Effector CD8-positive, alpha-beta T cell (primary cell): ENCODE measurements around the gene PIM3.
A peak's percentile ranks its signal among the peaks of the same experiment; 100 is the strongest.
"Not testable (repeated sequence)": the region's sequence is repeated elsewhere in the genome, so short reads cannot be mapped to it uniquely, and the experiment has no call there.

Source experiments
- DNase-seq: peaks from one replicate; lab custom pipeline; 2025; lab: John Stamatoyannopoulos, UW

Gene PIM3

DNA sequence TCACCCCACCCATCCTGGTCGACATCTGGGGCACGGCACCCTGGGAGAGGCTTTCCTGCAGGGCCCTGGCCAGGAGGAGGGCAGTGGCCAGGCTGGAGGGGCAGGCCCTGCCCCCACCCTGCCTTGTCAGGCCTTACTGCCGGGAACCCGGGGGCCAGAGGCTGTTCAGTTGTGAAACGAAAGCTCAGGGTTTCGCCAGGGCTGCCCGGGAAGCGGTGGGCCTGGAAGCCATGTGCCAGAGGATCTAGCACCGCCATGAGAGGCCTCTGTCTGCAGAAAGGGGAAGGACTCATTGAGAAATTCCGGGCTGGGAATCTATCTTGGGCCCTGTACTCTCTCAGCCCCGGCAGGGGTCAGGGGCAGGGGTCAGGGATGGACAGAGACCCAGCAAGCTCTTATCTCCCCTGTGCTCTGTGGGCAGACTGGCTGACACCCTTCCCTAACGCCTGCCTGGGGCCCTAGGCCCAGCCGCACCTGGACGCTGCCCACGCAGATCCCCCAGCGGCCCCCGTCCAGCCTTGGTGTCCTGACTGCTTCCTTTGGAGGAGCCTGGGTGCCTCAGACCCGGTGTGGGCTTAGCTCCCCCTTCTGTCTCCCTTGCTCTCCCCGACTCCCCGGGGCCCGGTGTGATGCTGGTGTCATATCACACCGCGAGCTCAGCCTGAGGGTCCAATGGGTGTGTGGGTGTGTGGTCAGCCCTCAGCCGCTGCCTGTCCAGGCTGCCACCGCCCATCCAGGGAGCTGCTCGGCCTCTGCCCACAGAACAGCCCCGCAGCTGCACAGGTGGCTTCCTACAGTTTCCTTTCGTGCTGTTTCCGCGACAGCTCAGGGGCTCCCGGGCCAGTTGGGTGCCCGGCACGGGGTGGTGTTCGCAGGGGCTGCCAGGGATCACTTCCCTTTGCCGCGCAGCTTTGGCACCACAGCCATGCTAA lies 6.5 kb downstream of the PIM3 start:
- no peak for DNase-seq

DNA sequence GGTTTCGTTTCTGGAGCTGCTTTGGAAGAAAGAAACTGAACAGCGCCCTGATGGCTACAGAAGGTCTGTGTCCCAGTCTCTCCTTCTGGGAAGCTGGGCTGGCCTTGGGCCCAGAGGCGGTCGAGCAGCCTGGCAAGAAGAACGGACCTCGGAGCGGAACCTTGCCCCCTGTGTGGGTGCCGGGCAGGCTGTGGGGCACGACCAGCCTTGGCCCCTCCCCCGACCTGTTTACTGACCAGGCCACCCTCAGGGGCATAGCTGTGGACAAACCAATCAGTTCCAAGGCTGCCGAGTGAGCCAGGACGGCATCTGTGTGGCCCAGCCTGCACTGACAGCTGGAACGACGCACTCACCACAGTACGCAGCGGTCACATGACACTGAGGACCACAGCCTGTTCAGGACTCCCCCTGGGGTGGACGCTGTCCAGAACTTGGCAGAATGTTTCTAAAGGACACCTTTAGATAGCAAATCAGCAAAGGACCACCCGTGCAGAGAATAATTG lies 7.2 kb downstream of the PIM3 start:
- no peak for DNase-seq

DNA sequence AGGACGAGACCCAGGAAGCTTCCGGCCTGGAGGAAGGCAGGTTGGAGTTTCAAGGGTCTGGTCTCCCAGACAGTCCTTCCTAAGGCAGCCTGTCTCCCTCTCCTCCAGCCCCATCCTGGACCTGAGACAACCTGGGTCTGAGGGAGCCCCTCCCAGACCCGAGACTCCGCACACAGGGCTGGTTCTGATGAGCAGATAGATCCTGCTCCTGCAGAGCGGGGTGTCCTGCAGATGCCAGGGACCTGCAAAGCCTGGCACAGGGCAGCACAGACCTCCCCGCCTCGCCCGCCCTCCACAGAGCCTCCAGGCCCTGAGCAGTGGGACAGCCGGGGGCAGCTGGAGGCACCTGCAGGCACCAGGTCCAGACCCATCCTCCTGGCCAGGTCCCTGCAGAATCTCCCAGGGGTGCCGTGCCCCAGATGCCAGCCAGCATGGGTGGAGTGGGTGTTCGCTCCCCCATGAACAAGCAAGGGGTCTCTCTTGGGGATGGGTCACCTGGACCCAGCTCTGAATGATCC lies 7.8 kb downstream of the PIM3 start:
- no peak for DNase-seq

DNA sequence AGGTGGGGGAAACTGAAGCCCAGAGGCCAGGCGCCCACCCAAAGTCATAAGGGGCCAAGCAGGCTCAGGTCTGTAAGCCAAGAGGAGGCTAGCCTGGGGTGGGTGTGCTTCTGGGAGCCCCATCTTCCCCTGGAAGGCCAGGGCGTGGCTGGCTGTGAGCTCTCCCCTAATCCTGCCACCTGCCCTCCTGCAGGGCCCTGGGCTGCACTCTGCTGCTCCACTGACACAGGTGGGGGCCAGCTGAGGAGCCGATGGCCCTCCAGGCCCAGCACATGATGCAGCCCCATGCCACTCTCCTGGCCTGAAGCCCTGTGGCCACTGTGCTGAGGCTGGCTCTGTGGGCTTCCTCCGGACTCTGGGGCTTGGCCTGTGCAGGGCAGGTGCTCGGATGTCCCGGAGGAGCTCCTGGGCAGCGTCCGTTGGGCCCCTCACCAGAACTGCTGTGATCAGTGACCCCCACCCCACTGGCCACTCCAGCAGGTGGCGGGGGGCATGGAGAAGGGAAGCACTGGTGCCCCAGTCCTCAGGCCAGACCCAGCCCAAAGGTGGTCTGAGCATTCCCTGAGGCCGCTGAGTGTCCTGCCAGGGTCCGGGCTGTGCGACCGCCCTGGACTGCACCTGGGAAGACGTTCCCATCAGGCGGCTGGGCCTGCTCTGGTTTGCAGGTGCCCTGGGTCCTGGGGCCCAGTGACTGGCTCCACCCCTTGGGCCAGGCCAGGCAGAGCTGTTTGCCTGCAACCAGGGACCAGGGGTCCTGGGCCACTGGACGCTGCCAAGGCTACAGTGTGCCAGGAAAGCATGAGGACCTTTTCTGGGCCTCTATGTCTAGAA lies 8.5 kb downstream of the PIM3 start:
- DNase-seq, result no peak

DNA sequence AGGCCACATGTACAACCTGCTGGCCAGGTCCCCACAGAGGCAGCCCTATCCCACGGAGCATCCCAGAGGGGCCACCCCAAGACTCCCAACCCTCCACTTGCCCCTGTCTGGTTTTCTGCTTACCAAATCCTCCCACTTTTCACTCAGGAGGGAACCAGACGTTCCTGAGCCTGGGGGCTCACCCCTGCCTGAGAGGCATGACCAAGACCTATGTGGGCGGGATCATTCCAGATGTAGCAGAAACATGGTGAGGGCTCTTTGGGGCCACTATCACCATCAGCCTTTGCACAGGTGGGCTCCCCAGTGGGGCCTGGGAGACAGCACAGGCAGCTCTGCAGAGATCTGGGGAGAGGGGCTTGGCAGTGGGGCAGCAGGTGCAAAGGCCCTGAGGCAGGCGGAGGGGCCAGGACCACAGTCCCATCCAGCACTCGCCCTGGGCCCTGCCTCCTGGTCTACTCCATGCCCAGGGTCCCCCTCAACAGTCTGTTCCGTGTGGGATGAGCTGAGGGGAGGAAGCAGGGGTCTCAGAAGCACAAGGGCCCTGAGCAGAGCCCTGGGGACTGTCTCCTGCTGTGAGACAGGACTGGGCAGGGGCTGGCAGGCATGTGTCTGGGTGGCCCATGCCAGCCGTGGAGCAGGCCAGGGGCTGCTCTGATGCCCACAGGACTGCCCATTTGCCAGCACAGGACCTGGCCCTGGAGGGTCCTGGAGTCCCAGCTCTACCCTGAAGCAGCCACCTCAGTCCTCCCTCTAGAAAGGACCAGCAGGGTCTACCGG lies 9.4 kb downstream of the PIM3 start:
- no peak for DNase-seq

DNA sequence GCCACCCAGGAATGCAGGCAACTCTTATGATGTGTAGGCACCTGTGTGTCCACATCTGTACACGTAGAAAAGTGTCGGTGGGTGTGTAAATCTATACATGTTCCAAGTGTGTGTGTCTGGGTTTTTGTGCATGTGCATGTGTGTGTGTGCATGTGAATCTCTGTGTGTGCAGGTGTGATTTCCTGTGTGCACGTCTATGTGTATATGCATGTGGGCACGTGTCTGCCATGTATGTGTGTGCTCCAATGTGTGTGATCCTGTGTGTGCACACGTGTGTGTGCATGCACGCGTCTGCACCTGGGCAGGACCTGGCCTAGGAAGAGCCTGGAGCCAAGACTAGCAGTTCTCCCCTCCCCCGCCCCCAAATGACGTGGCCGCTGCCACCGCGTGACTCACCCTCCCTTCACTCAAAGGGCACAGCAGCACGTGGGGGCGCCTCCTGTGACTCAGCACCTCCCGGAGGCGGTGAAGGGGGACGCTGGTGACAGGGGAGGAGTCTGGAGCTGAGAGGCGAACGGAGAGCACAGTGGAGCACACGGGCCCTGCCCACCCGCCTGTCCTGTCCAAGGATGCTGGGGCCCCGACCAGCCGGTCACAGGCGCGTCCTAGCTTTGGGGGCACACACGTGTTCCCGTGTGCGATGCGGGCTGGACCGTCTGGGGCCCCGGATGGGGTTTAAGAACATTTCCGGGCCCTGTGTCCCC lies 10.1 kb downstream of the PIM3 start:
- peak; percentile 85 for DNase-seq

DNA sequence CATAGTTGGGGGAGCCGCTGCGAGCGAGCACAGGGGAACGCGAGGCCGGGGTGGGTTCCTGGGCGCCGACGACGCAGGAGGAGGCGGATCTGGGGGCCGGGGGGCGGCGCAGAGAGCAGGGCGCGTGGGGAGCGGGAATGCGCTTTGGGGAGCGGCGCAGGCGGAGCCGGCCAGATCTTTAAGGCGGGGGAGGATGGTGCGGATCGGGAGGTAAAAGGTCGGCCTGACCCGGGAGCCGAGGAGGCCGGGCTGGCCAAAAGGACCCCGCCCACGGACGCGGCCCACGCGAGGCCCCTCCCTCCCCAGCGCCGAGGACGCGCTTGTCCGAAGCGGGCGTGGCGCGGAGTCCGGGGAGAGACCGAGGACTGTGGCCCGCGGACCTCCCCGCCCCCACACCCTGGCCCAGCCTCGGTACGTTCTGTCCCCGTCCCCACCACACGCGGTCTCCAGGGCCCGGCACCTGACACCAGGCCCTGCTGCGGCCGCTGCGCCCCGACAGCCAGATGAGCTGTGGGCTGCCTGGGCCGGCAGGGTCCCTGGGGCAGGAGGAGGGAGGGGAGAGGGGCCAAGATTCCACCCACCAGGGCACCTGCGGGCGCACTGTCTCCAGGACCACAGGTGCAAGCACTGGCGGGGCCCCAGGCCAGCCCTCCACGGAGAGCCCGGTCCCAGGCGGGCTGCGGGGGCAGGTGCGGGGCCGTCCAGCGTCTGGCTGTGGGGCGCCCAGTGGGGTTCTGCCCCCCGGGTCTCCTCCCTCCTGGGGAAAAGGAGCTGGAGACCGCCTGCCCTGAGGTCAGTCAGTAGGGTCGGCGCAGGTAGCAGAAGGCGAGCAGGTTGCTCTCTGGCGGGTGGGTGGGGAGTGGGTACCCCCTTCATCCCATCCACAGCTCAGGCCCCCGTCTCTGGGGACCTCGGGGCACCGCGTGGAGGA lies 10.9 kb downstream of the PIM3 start:
- DNase-seq, result peak; percentile 58

DNA sequence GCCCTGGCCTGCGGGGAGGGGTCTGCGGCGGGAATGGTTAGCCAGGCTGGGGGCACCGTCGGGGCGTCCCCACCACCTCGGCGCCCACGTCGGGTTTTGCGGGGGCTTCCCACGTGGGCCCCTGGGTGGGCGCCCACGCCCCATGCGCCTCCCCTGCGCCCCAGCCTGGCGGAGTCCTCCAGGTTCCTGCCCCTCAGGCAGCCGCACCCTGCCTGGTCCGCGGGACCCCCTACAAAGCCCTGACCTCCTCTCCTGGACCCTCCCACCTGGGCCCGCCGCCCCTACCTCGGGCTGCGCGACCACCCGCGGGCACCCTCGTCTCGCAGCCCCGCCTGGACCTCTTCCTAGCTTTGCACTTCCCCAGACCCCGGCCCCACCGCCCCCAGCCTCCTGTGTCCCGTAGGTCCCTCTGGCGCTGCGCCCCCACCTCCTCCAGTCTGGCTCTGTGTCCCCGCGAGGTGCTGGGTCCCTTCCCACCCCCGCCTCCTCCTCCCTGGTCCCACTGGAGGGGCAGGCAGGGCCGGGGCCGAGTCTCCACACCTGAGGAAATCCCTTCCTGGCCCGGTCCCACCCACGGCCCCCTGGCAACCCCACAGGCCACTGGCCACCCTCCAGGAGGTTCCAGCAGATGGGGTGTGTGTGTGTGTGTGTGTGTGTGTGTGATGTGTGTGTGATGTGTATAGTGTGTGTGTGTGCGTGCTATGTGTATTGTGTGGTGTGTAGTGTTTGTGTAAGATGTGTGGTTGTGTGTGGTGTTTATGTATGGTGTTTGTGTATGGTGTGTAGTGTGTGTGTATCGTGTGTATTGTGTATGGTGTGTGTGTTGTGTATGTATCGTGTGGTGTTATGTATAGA lies 11.8 kb downstream of the PIM3 start:
- no peak for DNase-seq

DNA sequence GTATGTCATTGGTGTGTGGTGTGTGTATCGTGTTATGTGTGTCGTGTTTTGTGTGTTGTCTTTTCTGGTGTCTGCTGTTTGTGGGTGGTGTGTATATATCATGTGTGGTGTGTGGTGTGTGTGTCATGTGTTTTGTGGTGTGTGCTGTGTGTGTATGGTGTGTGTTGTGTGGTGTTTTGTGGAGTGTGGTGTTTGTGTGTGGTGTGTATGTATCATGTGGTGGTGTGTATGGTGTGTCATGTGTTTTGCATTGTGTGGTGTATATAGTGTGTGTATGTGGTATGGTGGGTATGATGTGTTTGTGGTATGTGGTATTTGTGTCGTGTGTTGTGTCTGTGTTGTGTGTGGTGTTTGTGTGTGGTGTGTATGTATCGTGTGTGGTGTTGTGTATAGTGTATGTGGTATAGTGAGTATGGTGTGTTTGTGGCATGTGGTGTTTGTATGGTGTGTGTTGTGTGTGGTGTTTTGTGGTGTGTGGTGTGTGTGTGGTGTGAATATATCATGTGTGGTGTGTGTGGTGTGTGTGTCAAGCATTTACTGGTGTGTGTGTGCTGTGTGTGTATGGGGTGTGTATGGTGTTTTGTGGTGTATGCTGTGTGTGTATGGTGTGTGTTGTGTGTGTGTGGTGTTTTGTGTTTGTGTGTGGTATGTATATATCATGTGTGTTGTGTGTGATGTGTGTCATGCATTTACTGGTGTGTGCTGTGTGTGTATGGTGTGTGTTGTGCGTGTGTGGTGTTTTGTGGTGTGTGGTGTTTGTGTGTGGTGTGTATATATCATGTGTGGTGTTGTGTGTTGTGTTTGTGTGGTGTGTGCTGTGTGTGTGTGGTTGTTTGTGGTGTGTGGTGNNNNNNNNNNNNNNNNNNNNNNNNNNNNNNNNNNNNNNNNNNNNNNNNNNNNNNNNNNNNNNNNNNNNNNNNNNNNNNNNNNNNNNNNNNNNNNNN lies 12.7 kb downstream of the PIM3 start:
- no peak for DNase-seq

DNA sequence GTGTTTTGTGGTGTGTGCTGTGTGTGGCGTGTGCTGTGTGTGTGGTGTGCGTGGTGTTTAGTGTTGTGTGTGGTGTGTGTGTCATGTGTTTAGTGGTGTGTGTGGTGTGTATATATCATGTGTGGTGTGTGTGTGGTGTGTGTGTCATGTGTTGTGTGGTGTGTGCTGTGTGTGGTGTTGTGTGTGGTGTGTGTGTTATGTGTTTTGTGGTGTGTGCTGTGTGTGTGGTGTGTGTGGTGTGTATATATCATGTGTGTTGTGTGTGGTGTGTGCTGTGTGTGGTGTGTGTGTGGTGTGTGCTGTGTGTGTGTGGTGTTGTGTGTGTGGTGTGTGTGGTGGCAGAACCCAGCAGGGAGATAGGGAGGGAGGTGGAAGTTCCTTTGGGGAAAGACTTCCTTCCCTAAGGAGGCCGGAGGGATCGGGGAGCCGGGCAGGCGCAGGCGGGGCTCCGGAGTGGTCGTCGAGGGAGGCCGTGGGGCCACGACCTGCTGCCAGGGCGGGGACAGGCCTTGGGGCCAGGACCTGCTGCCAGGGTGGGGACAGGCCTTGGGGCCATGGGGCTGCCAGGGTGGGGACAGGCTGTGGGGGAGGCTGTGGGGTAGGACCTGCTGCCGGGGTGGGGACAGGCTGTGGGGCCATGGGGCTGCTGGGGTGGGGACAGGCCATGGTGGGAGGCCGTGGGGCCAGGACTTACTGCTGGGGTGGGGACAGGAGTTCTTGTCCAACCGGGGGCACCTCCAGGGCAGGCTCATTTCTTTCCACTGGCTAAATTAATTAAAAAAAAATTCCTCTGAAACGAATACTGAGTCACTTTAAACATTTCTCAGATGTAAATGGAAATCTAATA lies 15.2 kb downstream of the PIM3 start:
- no peak for DNase-seq

DNA sequence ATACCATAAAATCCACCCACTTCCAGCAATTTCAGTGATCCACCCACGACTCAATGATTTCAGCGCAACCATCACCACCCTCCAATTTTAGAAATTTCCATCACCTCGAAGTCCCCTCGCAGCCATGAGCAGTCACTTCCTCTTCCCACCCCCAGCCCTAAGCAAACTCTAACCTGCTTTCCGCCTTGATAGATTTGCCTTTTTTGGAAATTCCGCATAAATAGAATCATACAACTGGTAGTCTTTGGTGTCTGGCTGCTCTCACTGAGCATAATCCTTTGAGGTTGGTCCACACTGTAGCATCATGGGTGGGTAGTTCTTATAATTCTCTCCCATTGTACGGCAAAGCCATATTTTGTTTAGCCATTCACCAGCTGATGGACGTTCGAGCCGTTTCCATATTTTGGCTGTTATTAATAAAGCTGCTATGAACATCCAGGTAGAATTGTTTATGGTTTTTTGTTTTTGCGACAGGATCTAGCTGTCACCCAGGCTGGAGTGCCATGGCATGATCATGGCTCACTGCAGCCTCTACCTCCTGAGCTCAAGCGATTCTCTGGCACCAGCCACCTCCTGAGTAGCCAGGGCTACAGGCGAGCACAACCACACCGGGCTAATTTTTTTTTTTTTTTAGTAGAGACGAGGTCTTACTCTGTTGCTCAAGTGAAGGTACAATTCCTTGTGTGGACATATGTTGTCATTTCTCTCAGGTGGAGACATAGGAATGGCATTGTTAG lies 16.0 kb downstream of the PIM3 start:
- DNase-seq, result no peak

DNA sequence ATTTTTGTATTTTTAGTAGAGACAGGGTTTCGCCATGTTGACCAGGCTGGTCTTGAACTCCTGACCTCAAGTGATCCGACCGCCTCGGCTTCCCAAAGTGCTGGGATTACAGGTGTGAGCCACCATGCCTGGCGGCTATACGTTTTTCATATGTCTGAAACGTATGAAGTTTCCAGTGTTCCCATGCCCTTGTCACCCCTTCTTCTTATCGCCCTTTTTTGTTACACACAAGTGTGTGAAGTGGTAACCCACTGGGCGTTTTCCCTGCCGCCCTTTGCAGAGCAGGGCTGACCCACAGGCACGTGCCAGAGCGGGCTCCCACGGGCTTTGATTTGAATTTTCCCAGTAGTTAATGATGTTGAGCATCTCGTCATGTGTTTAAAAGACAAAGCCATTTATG lies 17.0 kb downstream of the PIM3 start:
- DNase-seq, result no peak

DNA sequence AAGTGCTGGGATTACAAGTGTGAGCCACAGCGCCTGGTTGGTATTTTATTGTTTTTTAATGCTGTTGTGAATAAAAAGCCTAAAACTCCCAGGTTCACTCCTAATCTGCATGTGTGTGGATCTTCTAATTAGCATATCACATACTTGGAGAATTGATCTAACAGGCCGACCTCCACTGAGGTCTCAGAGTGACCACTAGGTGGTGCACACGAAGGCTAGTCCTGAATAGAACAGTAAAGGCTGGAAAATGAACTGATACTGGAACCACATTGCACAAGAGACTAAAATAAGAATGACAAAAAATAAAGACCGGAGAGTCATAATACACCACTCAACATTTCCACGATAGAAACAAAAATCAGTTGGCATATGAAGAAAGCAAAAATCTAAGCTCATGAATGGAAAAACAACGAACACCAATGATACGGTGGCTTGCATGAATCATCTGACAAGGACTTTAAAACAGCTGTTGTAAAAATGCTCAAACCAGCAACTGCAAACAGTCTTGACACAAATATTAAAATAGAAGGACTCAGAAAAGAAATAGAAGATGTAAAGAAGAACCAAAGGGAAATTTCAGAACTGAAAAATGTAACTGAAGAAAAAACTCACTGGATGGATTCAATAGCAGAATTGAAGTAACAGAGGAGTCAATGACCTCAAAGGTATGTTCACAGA lies 19.2 kb downstream of the PIM3 start:
- DNase-seq, result no peak

DNA sequence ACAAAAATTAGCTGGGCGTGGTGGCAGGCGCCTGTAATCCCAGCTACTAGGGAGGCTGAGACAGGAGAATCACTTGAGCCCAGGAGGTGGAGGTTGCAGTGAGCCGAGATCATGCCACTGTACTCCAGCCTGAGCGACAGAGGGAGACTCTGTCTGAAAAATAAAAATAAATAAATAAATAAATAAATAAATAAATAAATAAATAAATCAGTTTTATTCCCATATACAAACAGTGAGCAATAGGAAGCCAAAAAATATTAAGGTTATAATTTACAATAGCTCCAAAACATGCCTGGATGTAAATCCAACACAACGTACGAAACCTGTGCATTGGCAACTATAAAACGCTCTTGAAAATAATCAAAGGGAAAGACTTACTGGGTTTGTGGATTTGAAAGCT lies 21.2 kb downstream of the PIM3 start:
- DNase-seq, result not testable (repeated sequence)

DNA sequence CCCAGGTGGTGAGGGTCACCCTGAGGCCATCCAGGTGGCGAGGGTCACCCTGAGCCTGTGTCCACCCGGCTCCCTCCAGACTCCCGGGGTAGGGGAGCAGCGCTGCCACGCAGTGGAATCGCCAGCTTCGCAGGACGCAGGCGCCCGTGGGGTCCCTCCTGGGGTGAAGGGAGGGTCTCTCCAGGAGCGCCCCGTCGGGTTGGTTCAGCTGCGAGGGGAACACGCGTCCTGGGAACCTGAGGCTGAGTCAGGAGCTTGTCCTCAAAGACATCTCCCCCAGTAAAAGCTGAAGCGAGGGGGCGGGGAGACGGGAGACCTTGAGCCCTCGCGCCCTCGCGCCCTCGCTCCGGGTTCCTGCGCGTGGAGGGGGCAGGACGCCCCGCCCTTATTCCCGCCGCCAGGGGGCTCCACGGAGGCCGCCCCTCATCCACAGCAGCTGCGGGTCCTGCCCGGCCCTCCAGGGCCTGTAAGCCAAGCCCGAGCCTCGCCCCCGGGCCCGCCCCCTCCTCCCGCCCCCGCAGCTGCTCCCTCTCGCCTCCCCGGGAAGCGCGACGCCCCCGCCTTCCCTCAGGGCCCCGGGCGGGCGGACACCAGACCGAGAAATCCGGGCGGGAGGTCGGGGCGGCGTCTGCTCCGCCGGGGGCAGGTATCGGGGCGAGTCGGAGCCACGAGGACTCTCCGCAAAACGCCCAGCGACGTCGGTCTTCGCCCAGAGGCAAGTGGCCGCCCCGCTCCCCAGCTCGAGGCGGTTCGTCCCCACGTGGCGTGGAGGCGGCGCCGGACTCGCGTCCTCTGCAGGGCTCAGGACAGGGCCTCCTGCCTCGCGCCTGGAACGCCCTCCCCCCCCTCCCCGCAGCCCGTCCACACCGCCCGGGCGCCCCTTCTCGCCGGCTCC lies 22.8 kb downstream of the PIM3 start:
- DNase-seq, result no peak
